Uterus (tissue), 4 donors: ENCODE data around the gene FIBCD1. TPM values are rescaled to one million over a fixed set of nuclear protein-coding genes. Genes with fewer than 3 reads are reported as not detected.

Experiments used
- DNase-seq, 2 donors: peaks; one replicate each; pipeline ENCODE4 v3.0.0-alpha.2; 2019 to 2020
- H3K27ac ChIP-seq, 2 donors: fragments of 200-600 bp; sonication (generic); 1 replicate in 1 of 2; 2 replicates in 1 of 2; pipeline ENCODE4 v1.5.1; 2016 to 2018
- H3K27me3 ChIP-seq, 2 donors: fragments of 200-600 bp; sonication (generic); one replicate each; pipeline ENCODE4 v1.5.1; 2018 to 2019; ENCODE audit warnings: control low read depth in 1 of 2
- H3K36me3 ChIP-seq, 2 donors: fragments of 200-600 bp; sonication (generic); one replicate each; pipeline ENCODE4 v1.5.1; 2019; ENCODE audit warnings: control low read depth in 1 of 2
- H3K4me1 ChIP-seq, 2 donors: fragments of 200-600 bp; sonication (generic); one replicate each; pipeline ENCODE4 v1.5.1; 2018 to 2019; ENCODE audit warnings: control low read depth in 1 of 2
- H3K4me3 ChIP-seq, 2 donors: fragments of 200-600 bp; sonication (generic); 1 replicate in 1 of 2; 2 replicates in 1 of 2; pipeline ENCODE4 v1.5.1; 2018 to 2019; ENCODE audit warnings: mild to moderate bottlenecking in 1 of 2
- H3K9me3 ChIP-seq, 2 donors: fragments of 200-600 bp; sonication (generic); one replicate each; pipeline ENCODE4 v1.5.1; 2019; ENCODE audit warnings: control low read depth in 1 of 2
- CTCF ChIP-seq, 4 experiments: fragments of 200-600 bp in 2 of 4; fragments of 450-650 bp in 2 of 4; sonication (generic) in 2 of 4; IDR thresholded peaks; one replicate each; pipeline ENCODE4 v1.5.1; 2016 to 2019; ENCODE audit warnings: antibody characterized with exemption in 4 of 4, mild to moderate bottlenecking in 2 of 4, moderate library complexity in 1 of 4
- POLR2A ChIP-seq, 2 donors: fragments of 450-650 bp; IDR thresholded peaks; one replicate each; pipeline ENCODE4 v1.6.1; 2016; ENCODE audit warnings: antibody characterized with exemption in 2 of 2, mild to moderate bottlenecking in 1 of 2, moderate library complexity in 1 of 2
- intact Hi-C: fragments of 100-400 bp; cut with DNase I; formaldehyde crosslinking; loops from one replicate; pipeline ENCODE4 v1.15.1; 2023; ENCODE audit warnings: low total_unique reads
- total RNA-seq, 4 donors: library from RNA; depleted of rRNA in 3 of 4; stranded (reverse); fragments of >200 nt in 3 of 4; gene quantifications; one replicate each; pipeline versions ENCODE4 v1.1.0 to v1.2.4, GENCODE V29; 2014 to 2023
- donor health status: DM: yes; HTN: yes; CAD: no.

FIBCD1 gene
- total RNA-seq, 4 donors from 2014 or later = 0.29 TPM; not detected in 3

GRCh38 chr9:130950039-130950311, 10.9 kb upstream of the FIBCD1 start:
- Histone ChIP-seq H3K4me3 (no peak overlapping the region), H3K9me3 (no peaks in the 10 kb centered on the region), H3K27ac (no peak overlapping the region), H3K27me3 (no peaks in the 10 kb centered on the region), H3K4me1 (no peaks in the 10 kb centered on the region), H3K36me3 (no peaks in the 10 kb centered on the region)
- no peak for TF ChIP-seq CTCF (IDR thresholded peaks at IDR 0.05)
- no peak for TF ChIP-seq POLR2A (IDR thresholded peaks at IDR 0.05)
- DNase-seq = no peak
- intact Hi-C loops = no loop called here

- intact Hi-C loops = no loop called here
- Histone ChIP-seq H3K27ac (no peak overlapping the region), H3K4me3 (no peak overlapping the region), H3K4me1 (no peaks in the 10 kb centered on the region), H3K9me3 (no peaks in the 10 kb centered on the region), H3K36me3 (no peaks in the 10 kb centered on the region), H3K27me3 (no peaks in the 10 kb centered on the region)
- TF ChIP-seq CTCF (IDR thresholded peaks at IDR 0.05) (no peak), POLR2A (IDR thresholded peaks at IDR 0.05) (no peak)
- DNase-seq = no peak
Observed at GRCh38 chr9:130949188-130950038, 10.4 kb upstream of the FIBCD1 start.

GRCh38 chr9:130948266-130948665, 9.2 kb upstream of the FIBCD1 start:
- H3K27me3 ChIP-seq = no peaks in the 10 kb centered on the region
- no peak for TF ChIP-seq CTCF (IDR thresholded peaks at IDR 0.05)
- TF ChIP-seq POLR2A (IDR thresholded peaks at IDR 0.05) = no peak
- no peaks in the 10 kb centered on the region for H3K9me3 ChIP-seq
- intact Hi-C loops = no loop called here
- H3K36me3 ChIP-seq = no peaks in the 10 kb centered on the region
- H3K4me3 ChIP-seq = no peak overlapping the region
- no peak for DNase-seq
- H3K4me1 ChIP-seq = no peaks in the 10 kb centered on the region
- H3K27ac ChIP-seq = no peak overlapping the region

- DNase-seq = no peak
- Histone ChIP-seq H3K4me1 (no peaks in the 10 kb centered on the region), H3K27ac (no peak overlapping the region), H3K9me3 (no peaks in the 10 kb centered on the region), H3K4me3 (no peak overlapping the region), H3K36me3 (no peaks in the 10 kb centered on the region), H3K27me3 (no peaks in the 10 kb centered on the region)
- intact Hi-C loops = no loop called here
- TF ChIP-seq POLR2A (IDR thresholded peaks at IDR 0.05) = no peak
- TF ChIP-seq CTCF (IDR thresholded peaks at IDR 0.05) = no peak
Observed at GRCh38 chr9:130947618-130948140, 8.6 kb upstream of the FIBCD1 start.

- TF ChIP-seq CTCF (IDR thresholded peaks at IDR 0.05) (no peak), POLR2A (IDR thresholded peaks at IDR 0.05) (no peak)
- Histone ChIP-seq H3K4me1 (no peaks in the 10 kb centered on the region), H3K36me3 (no peaks in the 10 kb centered on the region), H3K9me3 (no peaks in the 10 kb centered on the region), H3K4me3 (no peak overlapping the region), H3K27ac (no peak overlapping the region), H3K27me3 (no peaks in the 10 kb centered on the region)
- DNase-seq = no peak
- intact Hi-C loops = no loop called here
Observed at GRCh38 chr9:130946766-130947617, 7.9 kb upstream of the FIBCD1 start.
